Adrenal gland (tissue), 5 donors: ENCODE results near the gene SMG6.

ENCODE experiments used
- CTCF ChIP-seq, 6 experiments: fragments of 450-650 bp in 4 of 6; fragments of 200-600 bp in 2 of 6; sonication (generic) in 1 of 6; IDR thresholded peaks; 1 replicate in 5 of 6; 2 replicates in 1 of 6; pipeline versions ENCODE4 v1.5.1 to v1.8.0; 2016 to 2021; ENCODE audit warnings: antibody characterized with exemption in 6 of 6, mild to moderate bottlenecking in 2 of 6, moderate library complexity in 1 of 6
- POLR2A ChIP-seq, 2 donors: fragments of 450-650 bp; IDR thresholded peaks; one replicate each; pipeline ENCODE4 v1.6.1; 2017; ENCODE audit warnings: antibody characterized with exemption in 2 of 2, mild to moderate bottlenecking in 2 of 2, moderate library complexity in 1 of 2
- donor health status: DM: no; HTN: no; CAD: no.

- TF ChIP-seq CTCF (IDR thresholded peaks at IDR 0.05) = no peak
- TF ChIP-seq POLR2A (IDR thresholded peaks at IDR 0.05) = no peak
These were observed 245.6 kb downstream of the SMG6 start for GRCh38 chr17:2057760-2058585.
